Occipital lobe (tissue), 2 donors: ENCODE results near the gene SHQ1. TPM values are rescaled to one million over a fixed set of nuclear protein-coding genes. Genes with fewer than 3 reads are reported as not detected.
"Not testable (repeated sequence)": the region's sequence is repeated elsewhere in the genome, so short reads cannot be mapped to it uniquely, and the experiment has no call there.

ENCODE experiments used
- DNase-seq: peaks from one replicate; lab custom pipeline; 2025; lab: John Stamatoyannopoulos, UW
- total RNA-seq: library from RNA; depleted of rRNA; stranded (reverse); fragments of >200 nt; gene quantifications from one replicate; pipeline ENCODE4 v1.2.3, GENCODE V29; 2014

SHQ1 gene
- total RNA-seq, 1 donor from 2014 or later = 24.8 TPM

- DNase-seq = no peak
These were observed 129.1 kb downstream of the SHQ1 start for GRCh38 chr3:72719137-72719536.

DNA sequence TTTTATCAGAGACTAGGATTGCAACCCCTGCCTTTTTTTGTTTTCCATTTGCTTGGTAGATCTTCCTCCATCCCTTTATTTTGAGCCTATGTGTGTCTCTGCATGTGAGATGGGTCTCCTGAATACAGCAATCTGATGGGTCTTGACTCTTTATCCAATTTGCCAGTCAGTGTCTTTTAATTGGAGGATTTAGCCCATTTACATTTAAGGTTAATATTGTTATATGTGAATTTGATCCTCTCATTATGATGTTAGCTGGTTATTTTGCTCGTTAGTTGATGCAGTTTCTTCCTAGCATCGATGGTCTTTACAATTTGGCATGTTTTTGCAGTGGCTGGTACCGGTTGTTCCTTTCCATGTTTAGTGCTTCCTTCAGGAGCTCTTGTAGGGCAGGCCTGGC, 134.1 kb downstream of the SHQ1 start:
- DNase-seq = not testable (repeated sequence)

- DNase-seq = not testable (repeated sequence)
These were observed 137.8 kb downstream of the SHQ1 start for GRCh38 chr3:72710471-72710870.

GRCh38 chr3:72708441-72708840, 139.8 kb downstream of the SHQ1 start:
- no peak for DNase-seq

DNA sequence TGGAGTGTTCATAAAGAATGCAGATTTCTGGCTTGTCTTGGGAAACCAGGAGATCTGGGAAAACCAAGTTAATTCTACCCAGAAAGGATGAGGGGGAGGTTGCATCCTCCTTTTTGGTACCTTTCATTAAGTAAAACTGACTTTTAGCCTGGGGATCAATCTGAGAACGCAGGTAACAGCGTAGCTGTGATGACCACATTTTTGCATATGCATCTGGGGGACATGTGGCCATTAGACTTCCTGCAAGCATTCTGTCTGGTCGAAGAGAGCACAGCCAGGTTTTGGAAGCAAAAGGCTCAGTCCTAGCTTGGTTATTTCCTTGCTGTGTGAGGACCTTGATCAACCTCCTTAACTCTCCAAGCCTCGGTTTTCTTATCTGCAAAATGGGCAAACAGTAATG, 145.2 kb downstream of the SHQ1 start:
- DNase-seq = no peak

DNA sequence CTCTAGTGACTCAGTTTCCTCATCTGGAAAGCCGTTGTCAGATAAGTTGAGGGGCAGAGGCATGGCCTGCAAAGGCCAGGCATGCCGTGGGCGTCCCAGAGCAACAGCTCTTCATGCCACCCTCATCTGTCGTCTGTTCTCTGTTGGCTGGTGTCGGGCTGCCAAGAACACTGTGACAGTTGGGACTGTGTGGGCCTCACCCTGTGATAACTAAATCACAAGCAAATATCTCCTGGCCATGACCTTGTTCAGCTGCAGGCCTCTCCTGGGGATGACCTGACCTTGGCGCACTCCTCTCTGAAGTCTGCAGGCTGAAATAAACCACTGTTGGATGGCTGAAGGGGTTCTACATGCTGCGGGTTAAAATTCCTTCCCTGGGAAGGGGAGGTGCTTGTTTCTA, 145.9 kb downstream of the SHQ1 start:
- no peak for DNase-seq

GRCh38 chr3:72700106-72700505, 148.1 kb downstream of the SHQ1 start:
- DNase-seq = no peak

DNA sequence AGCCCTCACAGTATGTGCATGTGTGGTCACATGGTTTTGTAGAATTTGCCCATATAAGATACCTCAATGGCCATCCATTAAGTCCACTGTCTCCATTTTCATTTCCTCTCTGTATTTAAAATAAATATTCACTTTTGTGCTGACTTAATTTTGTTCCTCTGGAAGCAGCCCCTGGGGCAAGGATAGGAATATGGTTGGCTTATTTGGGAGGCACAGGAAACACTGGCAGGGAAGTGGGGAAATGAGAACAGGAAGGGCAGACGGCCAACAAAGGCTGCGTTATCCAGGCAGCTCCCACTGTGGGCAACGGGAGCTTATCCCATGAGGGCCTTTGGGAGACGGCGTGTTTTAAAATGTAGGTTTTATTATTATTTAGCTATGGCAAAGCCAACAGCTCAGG, 148.6 kb downstream of the SHQ1 start:
- no peak for DNase-seq

Other genes with a start within 250 kb of the SHQ1 start
- 4.7 TPM for gene GXYLT2, start 39.6 kb upstream of the SHQ1 start, total RNA-seq
- gene PPP4R2, start 148.4 kb upstream of the SHQ1 start, total RNA-seq = 139 TPM
- gene EBLN2, start 213.2 kb upstream of the SHQ1 start, total RNA-seq = 11.1 TPM